IPS-15b (cell line): ENCODE results near the gene SMC3.
A peak's percentile ranks its signal among the peaks of the same experiment; 100 is the strongest.

Experiments used
- H3K27me3 ChIP-seq: one replicate; pipeline ENCODE4 v1.6.1; 2013; ENCODE audit warnings: low read length; ENCODE audit not compliant: control insufficient read depth, insufficient read depth
- H3K36me3 ChIP-seq: one replicate; pipeline ENCODE4 v1.6.1; 2013; ENCODE audit warnings: low read length; ENCODE audit not compliant: control insufficient read depth, insufficient read depth
- H3K4me1 ChIP-seq: one replicate; pipeline ENCODE4 v1.6.1; 2013; ENCODE audit warnings: mild to moderate bottlenecking, low read length; ENCODE audit not compliant: control insufficient read depth, insufficient read depth
- H3K4me3 ChIP-seq: one replicate; pipeline ENCODE4 v1.5.1; 2013; ENCODE audit warnings: low read depth, low read length
- H3K9ac ChIP-seq: one replicate; pipeline ENCODE4 v1.6.1; 2013; ENCODE audit warnings: low read depth, mild to moderate bottlenecking, low read length
- H3K9me3 ChIP-seq: one replicate; pipeline ENCODE4 v1.6.1; 2013; ENCODE audit warnings: mild to moderate bottlenecking, low read length; ENCODE audit not compliant: control insufficient read depth, insufficient read depth

SMC3 gene

GRCh38 chr10:110568055-110568735 is 700 bp downstream of the SMC3 start:
- no peaks in the 10 kb centered on the region for H3K36me3 ChIP-seq
- no peaks in the 10 kb centered on the region for H3K9me3 ChIP-seq
- H3K4me1 ChIP-seq: peaks cover 4% of the 10 kb centered on the region
- no peaks in the 10 kb centered on the region for H3K27me3 ChIP-seq
- peak overlapping the region; percentile 99 for H3K9ac ChIP-seq
- peak overlapping the region; percentile 91 for H3K4me3 ChIP-seq

- Histone ChIP-seq H3K4me1 (peaks cover 4% of the 10 kb centered on the region), H3K9ac (no peak overlapping the region), H3K36me3 (no peaks in the 10 kb centered on the region), H3K9me3 (no peaks in the 10 kb centered on the region), H3K27me3 (no peaks in the 10 kb centered on the region), H3K4me3 (peak overlapping the region; percentile 91)
These were observed 1.6 kb downstream of the SMC3 start for GRCh38 chr10:110569122-110569521.

GRCh38 chr10:110569736-110570135 is 2.2 kb downstream of the SMC3 start:
- H3K36me3 ChIP-seq: no peaks in the 10 kb centered on the region
- no peaks in the 10 kb centered on the region for H3K27me3 ChIP-seq
- peaks cover 4% of the 10 kb centered on the region for H3K4me1 ChIP-seq
- H3K9ac ChIP-seq: no peak overlapping the region
- H3K4me3 ChIP-seq: no peak overlapping the region
- H3K9me3 ChIP-seq: no peaks in the 10 kb centered on the region

- Histone ChIP-seq H3K27me3 (no peaks in the 10 kb centered on the region), H3K4me3 (no peak overlapping the region), H3K9ac (no peak overlapping the region), H3K9me3 (no peaks in the 10 kb centered on the region), H3K36me3 (no peaks in the 10 kb centered on the region), H3K4me1 (peaks cover 4% of the 10 kb centered on the region)
These were observed 3.7 kb downstream of the SMC3 start for GRCh38 chr10:110571093-110571743.

- H3K4me3 ChIP-seq: no peak overlapping the region
- H3K9ac ChIP-seq: no peak overlapping the region
- H3K9me3 ChIP-seq: no peaks in the 10 kb centered on the region
- H3K27me3 ChIP-seq: no peaks in the 10 kb centered on the region
- peaks cover 4% of the 10 kb centered on the region for H3K4me1 ChIP-seq
- H3K36me3 ChIP-seq: no peaks in the 10 kb centered on the region
These were observed 5.4 kb downstream of the SMC3 start for GRCh38 chr10:110572862-110573261.

- Histone ChIP-seq H3K36me3 (peaks cover 3% of the 10 kb centered on the region), H3K9me3 (no peaks in the 10 kb centered on the region), H3K27me3 (no peaks in the 10 kb centered on the region), H3K4me3 (no peak overlapping the region), H3K4me1 (no peaks in the 10 kb centered on the region), H3K9ac (no peak overlapping the region)
These were observed 6.9 kb downstream of the SMC3 start for GRCh38 chr10:110574420-110574819.

GRCh38 chr10:110576220-110576619 is 8.7 kb downstream of the SMC3 start:
- H3K27me3 ChIP-seq: no peaks in the 10 kb centered on the region
- no peaks in the 10 kb centered on the region for H3K9me3 ChIP-seq
- no peak overlapping the region for H3K9ac ChIP-seq
- no peaks in the 10 kb centered on the region for H3K4me1 ChIP-seq
- H3K4me3 ChIP-seq: no peak overlapping the region
- peaks cover 6% of the 10 kb centered on the region for H3K36me3 ChIP-seq

- Histone ChIP-seq H3K9me3 (no peaks in the 10 kb centered on the region), H3K9ac (no peak overlapping the region), H3K4me3 (no peak overlapping the region), H3K27me3 (no peaks in the 10 kb centered on the region), H3K4me1 (no peaks in the 10 kb centered on the region), H3K36me3 (peaks cover 10% of the 10 kb centered on the region)
These were observed 9.6 kb downstream of the SMC3 start for GRCh38 chr10:110577056-110577455.

- H3K27me3 ChIP-seq: no peaks in the 10 kb centered on the region
- H3K4me3 ChIP-seq: no peak overlapping the region
- no peaks in the 10 kb centered on the region for H3K9me3 ChIP-seq
- H3K4me1 ChIP-seq: no peaks in the 10 kb centered on the region
- peaks cover 26% of the 10 kb centered on the region for H3K36me3 ChIP-seq
- H3K9ac ChIP-seq: no peak overlapping the region
These were observed 16.5 kb downstream of the SMC3 start for GRCh38 chr10:110584006-110584405.

GRCh38 chr10:110591760-110592159 is 24.3 kb downstream of the SMC3 start:
- Histone ChIP-seq H3K4me3 (no peak overlapping the region), H3K4me1 (no peaks in the 10 kb centered on the region), H3K9ac (no peak overlapping the region), H3K9me3 (no peaks in the 10 kb centered on the region), H3K27me3 (no peaks in the 10 kb centered on the region), H3K36me3 (peaks cover 18% of the 10 kb centered on the region)

GRCh38 chr10:110597476-110597875 is 30.0 kb downstream of the SMC3 start:
- Histone ChIP-seq H3K4me3 (no peak overlapping the region), H3K9ac (no peak overlapping the region), H3K27me3 (no peaks in the 10 kb centered on the region), H3K4me1 (no peaks in the 10 kb centered on the region), H3K9me3 (no peaks in the 10 kb centered on the region), H3K36me3 (peaks cover 4% of the 10 kb centered on the region)

GRCh38 chr10:110600487-110601101 is 33.1 kb downstream of the SMC3 start:
- Histone ChIP-seq H3K4me3 (no peak overlapping the region), H3K36me3 (peaks cover 2% of the 10 kb centered on the region), H3K9me3 (no peaks in the 10 kb centered on the region), H3K4me1 (no peaks in the 10 kb centered on the region), H3K27me3 (no peaks in the 10 kb centered on the region), H3K9ac (no peak overlapping the region)
